OCI-LY3 (cell line): ENCODE results near the gene GZMM.

ENCODE experiments used
- H2AFZ ChIP-seq: fragments of 200-600, 300-600 bp; shearing (Covaris generic); 2 replicates; pipeline ENCODE4 v1.6.0; 2014; ENCODE audit warnings: antibody characterized with exemption, low read depth, low read length
- H3K27ac ChIP-seq: fragments of 200-600, 300-600 bp; sonication (generic); 2 replicates; pipeline ENCODE4 v1.5.1; 2014; ENCODE audit warnings: mild to moderate bottlenecking, low read length, moderate library complexity, mixed read lengths
- H3K27me3 ChIP-seq: fragments of 200-600, 300-600 bp; sonication (generic); 2 replicates; pipeline ENCODE4 v1.6.1; 2014; ENCODE audit warnings: low read depth, low read length, mixed read lengths
- H3K36me3 ChIP-seq: fragments of 200-600, 300-600 bp; sonication (generic); replicated peaks from 2 replicates; pipeline ENCODE3; 2014; ENCODE audit warnings: low read depth, low read length, mixed read lengths
- H3K4me1 ChIP-seq: fragments of 300-600, 200-600 bp; sonication (generic); 2 replicates; pipeline ENCODE4 v1.6.1; 2014; ENCODE audit warnings: low read length, mixed read lengths
- H3K4me2 ChIP-seq: fragments of 200-600, 300-600 bp; sonication (generic); 2 replicates; pipeline ENCODE4 v1.6.1; 2014; ENCODE audit warnings: low read length, mixed read lengths
- H3K4me3 ChIP-seq: fragments of 300-600, 200-600 bp; sonication (generic); 2 replicates; pipeline ENCODE4 v1.5.1; 2014; ENCODE audit warnings: antibody characterized with exemption, mild to moderate bottlenecking, low read length, moderate library complexity
- H3K79me2 ChIP-seq: fragments of 300-600, 200-600 bp; shearing (Covaris generic); 2 replicates; pipeline ENCODE4 v1.6.1; 2014; ENCODE audit warnings: mild to moderate bottlenecking, low read length, mixed read lengths
- H3K9ac ChIP-seq: fragments of 300-600, 200-600 bp; shearing (Covaris generic); 2 replicates; pipeline ENCODE4 v1.6.0; 2014; ENCODE audit warnings: mild to moderate bottlenecking, low read length, moderate library complexity
- H3K9me3 ChIP-seq: fragments of 200-600, 300-600 bp; shearing (Covaris generic); 2 replicates; pipeline ENCODE4 v1.6.1; 2014; ENCODE audit warnings: low read length, mixed read lengths; ENCODE audit not compliant: insufficient read depth
- H4K20me1 ChIP-seq: fragments of 200-600, 300-600 bp; sonication (generic); 2 replicates; pipeline ENCODE4 v1.6.1; 2016; ENCODE audit warnings: low read length, mixed read lengths; ENCODE audit not compliant: insufficient read depth
- CTCF ChIP-seq: fragments of 200-600, 300-600 bp; sonication (generic); IDR thresholded peaks from 2 replicates; pipeline ENCODE4 v1.5.1; 2014; ENCODE audit warnings: antibody characterized with exemption, low read length, low read depth
- EZH2phosphoT487 ChIP-seq: fragments of 200-600 bp; shearing (Covaris generic); IDR thresholded peaks from 2 replicates; pipeline ENCODE4 v1.6.1; 2018; ENCODE audit warnings: antibody characterized with exemption, mixed run types, low read depth

GZMM gene

GRCh38 chr19:506404-507285, 37.2 kb upstream of the GZMM start:
- H3K36me3 ChIP-seq: no peaks in the 10 kb centered on the region
- H3K27ac ChIP-seq: peak overlapping the region; percentile 83
- no peaks in the 10 kb centered on the region for H4K20me1 ChIP-seq
- H3K4me3 ChIP-seq: peak overlapping the region; percentile 82
- H3K9ac ChIP-seq: peak overlapping the region; percentile 88
- peaks cover 29% of the 10 kb centered on the region for H3K4me1 ChIP-seq
- H2AFZ ChIP-seq: peak overlapping the region; percentile 96
- TF ChIP-seq EZH2phosphoT487: no peak
- TF ChIP-seq CTCF: peak; percentile 96
- peaks cover 12% of the 10 kb centered on the region for H3K79me2 ChIP-seq
- no peaks in the 10 kb centered on the region for H3K27me3 ChIP-seq
- peak overlapping the region; percentile 93 for H3K4me2 ChIP-seq
- no peaks in the 10 kb centered on the region; the same call in 1 of the 2 replicates for H3K9me3 ChIP-seq

GRCh38 chr19:507286-508203, 36.3 kb upstream of the GZMM start, which contains the start of gene TPGS1:
Gene TPGS1 (plus strand): TSS chr19:507497. CDS start chr19:507507, 10 bp downstream.
- H3K36me3 ChIP-seq: no peaks in the 10 kb centered on the region
- peak within 1 kb of the TSS; percentile 83 for H3K27ac ChIP-seq
- H4K20me1 ChIP-seq: no peaks in the 10 kb centered on the region
- H2AFZ ChIP-seq: peak within 1 kb of the TSS; percentile 96
- peak within 1 kb of the TSS; percentile 93 for H3K4me2 ChIP-seq
- no peak for TF ChIP-seq CTCF
- TF ChIP-seq EZH2phosphoT487: no peak
- H3K9ac ChIP-seq: peak within 1 kb of the TSS; percentile 88
- H3K27me3 ChIP-seq: no peaks in the 10 kb centered on the region
- H3K4me1 ChIP-seq: peaks cover 27% of the 10 kb centered on the region
- peaks cover 12% of the 10 kb centered on the region for H3K79me2 ChIP-seq
- peak within 1 kb of the TSS; percentile 82 for H3K4me3 ChIP-seq
- H3K9me3 ChIP-seq: no peaks in the 10 kb centered on the region; the same call in 1 of the 2 replicates

- TF ChIP-seq EZH2phosphoT487 (no peak), CTCF (no peak)
- H3K27me3 ChIP-seq: no peaks in the 10 kb centered on the region
- peaks cover 22% of the 10 kb centered on the region for H3K4me1 ChIP-seq
- H3K4me2 ChIP-seq: peak overlapping the region; percentile 93
- no peak overlapping the region for H3K27ac ChIP-seq
- H3K4me3 ChIP-seq: peak overlapping the region; percentile 82
- H2AFZ ChIP-seq: no peak overlapping the region
- H3K36me3 ChIP-seq: no peaks in the 10 kb centered on the region
- H3K9me3 ChIP-seq: no peaks in the 10 kb centered on the region
- no peaks in the 10 kb centered on the region for H4K20me1 ChIP-seq
- H3K79me2 ChIP-seq: peaks cover 12% of the 10 kb centered on the region
- peak overlapping the region; percentile 88 for H3K9ac ChIP-seq
Measured at GRCh38 chr19:508204-509150, 35.4 kb upstream of the GZMM start.
